ENCODE data around the gene SERPINB11.
"Not testable (repeated sequence)": the region's sequence is repeated elsewhere in the genome, so short reads cannot be mapped to it uniquely, and the experiment has no call there.

The SERPINB11 gene

DNA sequence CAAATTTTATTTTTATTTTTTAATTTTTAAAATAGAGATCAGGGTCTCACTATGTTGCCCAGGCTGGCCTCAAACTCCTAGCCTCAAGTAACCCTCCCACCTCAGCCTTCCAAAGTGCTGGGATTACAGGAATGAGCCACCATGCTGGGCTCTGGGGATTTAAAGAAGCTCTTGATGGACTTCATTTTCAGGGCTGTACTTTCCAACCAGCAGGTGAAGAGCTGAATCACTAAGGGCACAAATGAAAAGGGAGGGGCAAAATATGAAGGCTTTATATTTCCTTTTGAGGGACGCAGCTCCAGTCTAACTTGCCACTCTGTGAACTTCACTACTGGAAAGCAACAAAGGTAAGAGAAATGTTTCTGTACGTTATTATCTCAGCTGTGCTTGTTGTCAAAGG, at the start of gene SERPINB11:
SERPINB11 (plus strand) TSS at position 301 of the 400 bp plus-strand sequence. CDS start 7,234 bp downstream, outside the sequence.
- DNase-seq (ENCODE audit: low read depth): no peak

GRCh38 chr18:63658920-63659319, 43.8 kb upstream of the SERPINB11 start:
- DNase-seq (ENCODE audit: low read depth): not testable (repeated sequence)

DNA sequence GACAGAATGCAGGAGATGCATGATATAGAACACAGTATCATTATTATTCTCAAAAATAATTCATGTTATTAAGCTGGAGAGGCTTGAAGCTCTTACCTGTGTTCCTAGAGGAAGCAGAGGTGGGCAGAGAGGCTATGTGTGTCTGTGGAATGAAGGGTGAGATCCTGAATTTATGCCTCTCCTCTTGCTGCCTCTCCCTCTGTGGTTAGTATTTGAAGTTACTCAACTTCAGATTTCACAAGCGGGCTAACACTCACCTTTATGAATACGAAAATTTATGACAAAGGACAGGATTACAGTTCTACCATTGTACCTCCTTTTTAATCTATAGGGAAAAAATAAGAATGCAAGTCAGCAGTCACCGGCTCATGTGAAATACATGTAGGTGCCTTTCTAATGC, 41.0 kb upstream of the SERPINB11 start, which contains the start of gene SERPINB3:
SERPINB3 (minus strand) TSS at position 144 of the 400 bp plus-strand sequence. CDS start 677 bp downstream, outside the sequence.
- not testable (repeated sequence) for DNase-seq (ENCODE audit: low read depth)

DNA sequence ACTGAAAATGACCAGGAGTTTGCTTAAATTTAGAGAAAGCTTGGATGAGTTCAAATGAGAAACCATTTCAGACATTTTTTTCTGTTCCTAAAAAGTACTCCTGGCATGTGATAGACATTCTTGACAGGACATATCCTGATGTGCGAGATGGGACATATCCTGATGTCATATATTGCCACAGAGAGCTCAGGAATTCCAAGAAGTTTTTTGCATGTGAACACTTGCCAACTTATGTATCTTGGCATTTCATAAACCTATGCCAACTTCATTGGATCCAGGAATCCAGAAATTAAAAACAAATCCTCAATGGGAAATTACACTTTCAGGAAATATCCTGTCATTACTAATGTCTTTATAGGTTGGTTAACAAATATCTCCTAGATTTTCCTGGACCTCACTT, 38.2 kb upstream of the SERPINB11 start:
- no peak for DNase-seq (ENCODE audit: low read depth)

DNA sequence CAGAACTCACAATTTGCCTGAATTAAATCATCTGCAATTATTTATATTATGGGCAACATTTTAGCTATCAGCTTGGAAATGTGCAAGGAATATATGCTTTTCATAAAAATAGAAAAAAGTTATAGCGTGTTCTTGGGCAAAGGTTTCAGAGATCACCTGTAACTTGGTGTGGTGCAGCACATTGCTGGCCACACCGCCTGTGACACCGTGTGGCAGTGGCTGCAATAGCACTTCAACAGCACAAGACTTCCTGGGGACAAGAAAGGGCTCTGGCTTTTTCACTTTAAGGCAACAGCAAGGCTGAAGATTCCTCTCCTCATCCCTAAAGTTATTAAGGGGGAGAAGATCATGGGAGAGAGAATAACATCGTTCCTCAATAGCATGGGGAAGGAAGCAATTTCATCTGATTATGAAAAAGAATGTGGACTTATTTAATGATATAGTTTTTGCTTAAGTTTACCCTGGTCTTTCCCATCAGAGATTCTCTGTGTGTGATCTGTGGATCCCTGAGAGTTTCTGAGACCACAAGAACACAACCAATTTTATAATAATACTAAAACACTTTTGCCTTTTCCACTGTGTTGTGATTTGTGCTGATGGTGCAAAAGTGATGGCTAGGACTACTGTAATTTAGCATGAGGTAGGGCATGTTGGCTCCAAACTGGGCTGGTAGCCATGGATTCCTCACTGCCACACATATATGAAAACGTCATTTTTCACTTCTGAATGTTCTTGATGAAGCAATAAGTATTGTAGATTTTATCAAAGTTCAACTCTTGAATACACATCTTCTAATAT, 26.0 kb upstream of the SERPINB11 start:
- DNase-seq (ENCODE audit: low read depth): no peak

GRCh38 chr18:63677500-63678225, 25.1 kb upstream of the SERPINB11 start:
- no peak for DNase-seq (ENCODE audit: low read depth)

GRCh38 chr18:63679820-63680606, 22.7 kb upstream of the SERPINB11 start:
- no peak for DNase-seq (ENCODE audit: low read depth)

GRCh38 chr18:63681449-63682340, 21.1 kb upstream of the SERPINB11 start:
- no peak for DNase-seq (ENCODE audit: low read depth)

DNA sequence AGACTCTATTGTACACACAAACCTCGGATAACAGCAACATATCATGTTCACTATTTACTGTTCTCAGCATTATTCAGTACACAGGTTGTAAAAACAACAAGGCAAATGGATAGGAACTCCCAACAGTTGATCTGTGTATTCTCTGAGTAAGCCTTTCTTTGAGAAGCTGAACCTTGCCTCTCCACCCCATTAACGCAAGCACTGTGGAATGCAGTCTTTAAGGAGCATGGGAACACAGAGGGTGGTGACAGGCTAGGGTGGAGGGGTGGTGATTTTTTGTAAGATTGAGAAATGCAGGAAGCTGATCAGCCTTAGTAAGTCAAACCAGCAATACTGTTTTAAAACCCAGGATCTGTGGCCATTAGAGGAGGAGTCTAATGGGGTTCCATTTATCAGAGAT, 19.6 kb upstream of the SERPINB11 start:
- no peak for DNase-seq (ENCODE audit: low read depth)

GRCh38 chr18:63683890-63684289, 18.9 kb upstream of the SERPINB11 start:
- DNase-seq (ENCODE audit: low read depth): no peak

- DNase-seq (ENCODE audit: low read depth): no peak
These were observed 18.0 kb upstream of the SERPINB11 start for GRCh38 chr18:63684718-63685117.

DNA sequence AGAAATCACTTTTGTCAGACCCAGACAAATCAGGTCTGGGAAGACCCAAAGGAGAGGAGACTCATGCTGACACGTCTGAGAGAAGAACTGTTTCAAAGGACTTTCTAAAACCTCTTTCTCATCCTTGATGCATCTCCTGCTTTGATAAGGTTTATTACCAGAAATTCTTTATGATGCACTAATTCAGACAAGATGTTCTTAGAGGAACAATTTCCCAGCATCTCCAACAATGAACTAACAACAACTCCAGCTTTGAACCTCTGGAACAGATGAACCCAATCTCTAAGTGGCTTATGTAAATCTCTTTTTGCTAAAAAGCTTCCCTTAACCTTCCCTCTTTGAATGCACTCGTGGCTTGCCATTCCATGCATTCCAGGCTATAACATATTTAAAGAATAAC, 15.9 kb upstream of the SERPINB11 start:
- no peak for DNase-seq (ENCODE audit: low read depth)

DNA sequence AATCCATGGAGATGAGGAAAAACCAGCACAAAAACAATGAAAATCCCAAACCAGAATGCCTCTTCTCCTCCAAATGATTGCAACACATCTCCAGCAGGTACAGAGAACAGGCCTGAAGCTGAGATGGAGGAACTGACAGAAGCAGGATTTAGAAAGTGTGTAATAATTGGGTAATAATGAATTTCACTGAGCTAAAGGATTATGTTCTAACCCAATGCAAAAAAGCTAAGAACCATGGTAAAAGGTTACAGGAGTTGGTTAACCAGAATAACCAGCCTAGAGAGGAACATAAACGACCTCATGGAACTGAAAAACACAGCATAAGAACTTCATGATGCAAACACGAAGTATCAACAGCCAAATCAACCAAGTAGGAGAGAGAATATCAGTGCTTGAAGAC, 13.7 kb upstream of the SERPINB11 start:
- no peak for DNase-seq (ENCODE audit: low read depth)

DNA sequence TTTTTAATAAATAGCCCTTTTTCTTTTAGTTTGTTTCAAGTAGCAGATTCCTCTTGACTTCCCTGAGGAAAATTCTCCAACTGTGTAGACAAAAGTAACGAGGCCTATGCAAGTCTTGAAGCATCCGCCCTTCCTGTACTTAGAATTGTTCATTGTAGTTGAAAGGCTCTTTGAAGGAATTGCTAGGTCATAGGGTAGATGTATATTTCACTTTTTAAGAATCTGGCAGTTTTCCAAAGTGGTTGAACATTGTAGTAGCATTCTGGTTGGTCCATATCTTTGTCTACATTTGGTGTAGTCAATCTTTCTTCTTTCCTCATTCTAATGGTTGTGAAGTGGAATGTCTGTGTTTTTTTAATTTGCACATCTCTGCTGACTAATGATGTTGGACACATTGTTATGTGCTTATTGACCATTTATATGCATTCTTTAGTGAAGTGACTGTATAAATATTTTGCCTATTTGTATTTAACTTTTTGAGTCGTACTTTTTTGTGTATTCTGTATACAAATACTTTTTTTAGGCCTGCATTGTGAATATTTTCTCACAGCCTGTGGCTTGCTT, 5.6 kb upstream of the SERPINB11 start:
- DNase-seq (ENCODE audit: low read depth): no peak

GRCh38 chr18:63700501-63700900, 2.3 kb upstream of the SERPINB11 start:
- no peak for DNase-seq (ENCODE audit: low read depth)

DNA sequence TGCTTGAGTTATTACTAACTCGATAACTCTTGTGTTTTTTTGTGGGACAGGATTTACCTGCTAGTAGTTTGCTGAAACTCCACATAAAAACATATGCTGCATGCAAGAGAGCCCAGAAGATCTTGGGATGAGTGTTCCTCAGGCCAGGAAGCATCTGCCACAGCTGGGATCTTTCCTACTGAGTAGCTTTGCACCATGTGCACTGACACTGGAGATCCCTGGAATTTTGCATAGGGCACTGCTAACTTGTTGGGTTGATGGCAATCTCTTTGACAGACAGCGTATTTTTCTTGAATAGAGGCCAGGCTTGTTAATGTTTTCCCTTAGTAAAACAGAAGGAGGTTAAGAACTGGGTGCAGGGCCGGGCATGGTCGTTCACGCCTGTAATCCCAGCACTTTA, 808 bp upstream of the SERPINB11 start:
- no peak for DNase-seq (ENCODE audit: low read depth)

- DNase-seq (ENCODE audit: low read depth): no peak
These were observed 2.6 kb downstream of the SERPINB11 start for GRCh38 chr18:63705401-63705800.

- no peak for DNase-seq (ENCODE audit: low read depth)
These were observed 5.1 kb downstream of the SERPINB11 start for GRCh38 chr18:63707816-63708215.

- no peak for DNase-seq (ENCODE audit: low read depth)
These were observed 5.9 kb downstream of the SERPINB11 start for GRCh38 chr18:63708650-63709049.

DNA sequence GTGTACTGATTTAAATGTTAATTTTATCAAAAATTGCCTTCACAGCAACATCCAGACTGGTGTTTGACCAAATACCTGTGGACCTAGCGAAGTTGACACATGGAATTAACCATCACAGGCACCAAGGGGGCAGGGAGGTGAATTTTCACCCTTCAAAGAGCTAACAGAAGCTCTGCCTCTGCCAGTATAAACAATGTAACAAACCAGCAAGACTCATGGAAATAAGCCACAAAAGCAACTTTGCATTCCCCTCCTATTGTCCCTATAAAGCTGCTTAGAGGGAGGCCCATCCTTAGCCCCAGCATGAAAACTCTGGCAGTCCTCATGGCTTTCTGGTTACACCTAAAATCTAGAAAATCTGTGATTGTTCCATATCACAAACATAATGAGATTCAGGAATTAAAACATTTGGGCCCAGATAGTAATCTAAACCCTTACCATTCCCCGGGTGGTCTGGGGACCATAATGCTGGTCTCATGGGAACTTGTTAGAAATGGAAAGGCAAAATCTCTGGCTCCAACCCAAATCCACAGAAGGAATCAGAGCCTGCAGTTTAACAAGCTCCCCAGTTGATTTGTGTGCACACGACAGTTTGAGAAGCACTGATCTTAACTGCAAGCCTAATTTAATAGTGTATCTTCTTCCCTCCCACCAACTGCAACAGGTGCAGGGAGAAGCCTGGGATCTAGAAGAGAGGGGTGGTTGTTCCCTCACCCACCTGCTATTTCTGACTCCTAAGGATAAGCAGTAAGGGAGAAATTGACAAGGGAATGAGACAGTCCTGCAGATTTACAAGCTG, 23.1 kb downstream of the SERPINB11 start:
- no peak for DNase-seq (ENCODE audit: low read depth)
